Right cardiac atrium (tissue), 5 donors: ENCODE measurements around the gene VTCN1. TPM values are rescaled to one million over a fixed set of nuclear protein-coding genes. Genes with fewer than 3 reads are reported as not detected.

Source experiments
- ATAC-seq, 2 donors: fragments of 200-7000 bp; cut with Tn5 transposase; one replicate each; pipeline versions ENCODE4 v1.8.0 to v1.9.1; 2020; ENCODE audit warnings: moderate library complexity in 2 of 2, mild to moderate bottlenecking in 1 of 2
- DNase-seq, 3 donors: peaks; one replicate each; pipeline ENCODE4 v3.0.0-alpha.2; 2020
- H3K27ac ChIP-seq: one replicate; pipeline ENCODE4 v1.5.1; 2013; ENCODE audit warnings: mild to moderate bottlenecking, low read length, control low read depth, moderate library complexity
- H3K27me3 ChIP-seq: one replicate; pipeline ENCODE4 v1.6.1; 2013; ENCODE audit not compliant: control insufficient read depth, insufficient read depth
- H3K4me1 ChIP-seq: one replicate; pipeline ENCODE4 v1.6.1; 2013; ENCODE audit warnings: low read length; ENCODE audit not compliant: control insufficient read depth, insufficient read depth
- H3K4me3 ChIP-seq: one replicate; pipeline ENCODE4 v1.5.1; 2013; ENCODE audit warnings: low read length, control low read depth
- H3K9me3 ChIP-seq: one replicate; pipeline ENCODE4 v1.6.1; 2013; ENCODE audit warnings: low read length; ENCODE audit not compliant: control insufficient read depth
- WGBS: extraction: QIAGEN DNeasy Blood & Tissue Kit; methylation state at CpG from one replicate; pipeline ENCODE4 v1.1.7; 2013; 5-methylcytosine and 5-hydroxymethylcytosine counted together
- intact Hi-C, 4 donors: fragments of 100-400 bp; cut with DNase I; formaldehyde crosslinking; loops; one replicate each; pipeline versions ENCODE4 v1.11.0 to v1.14.0; 2022 to 2023
- polyA plus RNA-seq: library from polyadenylated mRNA; stranded (reverse); fragments of 200-250 nt; gene quantifications from one replicate; pipeline ENCODE4 v1.2.3, GENCODE V29; 2013
- total RNA-seq, 4 donors: library from RNA; stranded (reverse); fragmentation: NEBNext Ultra II Directional; extraction: Animal tissue kit (Norgen Biotek cat#: 25700); gene quantifications; one replicate each; pipeline ENCODE4 v1.2.1, GENCODE V29; 2021
- donor health status: healthy with polysubstance abuse.
- donor health status: DM: no; HTN: yes; CAD: no.
- donor health status: DM: no; HTN: no; CAD: no.
- donor health status: DM: no; HTN: yes; CAD: no; lungs with severe emphysema.
- donor health status: DM: yes; HTN: yes; CAD: no.

The VTCN1 gene
- total and polyA plus RNA-seq, 5 donors = 0.05 to 0.25 (median 0.11) TPM; not detected in 2

GRCh38 chr1:117143172-117143571, 67.6 kb downstream of the VTCN1 start:
- Histone ChIP-seq H3K9me3 (no peaks in the 10 kb centered on the region), H3K27me3 (no peaks in the 10 kb centered on the region), H3K4me3 (no peak overlapping the region), H3K27ac (no peak overlapping the region), H3K4me1 (peaks cover 2% of the 10 kb centered on the region)
- DNase-seq (no peak), ATAC-seq (no peak)
- intact Hi-C loops = no loop called here

- ATAC-seq = no peak
- no peak for DNase-seq
- no peaks in the 10 kb centered on the region for H3K9me3 ChIP-seq
- intact Hi-C loops = no loop called here
- no peak overlapping the region for H3K4me3 ChIP-seq
- H3K4me1 ChIP-seq = peaks cover 2% of the 10 kb centered on the region
- H3K27me3 ChIP-seq = no peaks in the 10 kb centered on the region
- no peak overlapping the region for H3K27ac ChIP-seq
- WGBS = 80% methylated on average over 2 of the region's 2 CpGs
These were observed 68.5 kb downstream of the VTCN1 start for GRCh38 chr1:117142200-117142599.

- intact Hi-C loops = no loop called here
- DNase-seq (no peak), ATAC-seq (no peak)
- Histone ChIP-seq H3K27ac (no peak overlapping the region), H3K4me3 (no peak overlapping the region), H3K4me1 (no peaks in the 10 kb centered on the region), H3K27me3 (no peaks in the 10 kb centered on the region), H3K9me3 (no peaks in the 10 kb centered on the region)
- WGBS = 90% methylated on average over 1 of the region's 1 CpG
These were observed 72.2 kb downstream of the VTCN1 start for GRCh38 chr1:117138561-117138960.

DNA sequence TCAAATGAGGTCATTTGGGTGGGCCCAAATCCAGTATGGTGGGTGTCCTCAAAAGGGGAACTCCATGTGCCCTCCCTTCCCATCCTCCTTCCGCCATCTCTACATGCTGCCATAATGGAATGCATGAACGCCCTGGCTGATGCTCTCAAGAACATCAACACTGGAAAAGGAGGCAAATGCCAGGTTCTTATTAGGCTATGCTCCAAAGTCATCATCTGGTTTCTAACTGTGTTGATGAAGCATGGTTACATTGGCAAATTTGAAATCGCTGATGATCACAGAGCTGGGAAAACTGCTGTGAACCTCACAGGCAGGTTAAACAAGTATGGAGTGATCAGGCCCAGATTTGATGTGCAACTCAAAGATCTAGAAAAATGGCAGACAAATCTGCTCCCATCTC, 72.6 kb downstream of the VTCN1 start:
- ATAC-seq (no peak), DNase-seq (no peak)
- no peaks in the 10 kb centered on the region for H3K9me3 ChIP-seq
- H3K4me1 ChIP-seq = no peaks in the 10 kb centered on the region
- no peaks in the 10 kb centered on the region for H3K27me3 ChIP-seq
- no peak overlapping the region for H3K4me3 ChIP-seq
- no peak overlapping the region for H3K27ac ChIP-seq
- intact Hi-C loops = no loop called here
- 95% methylated on average over 3 of the region's 3 CpGs for WGBS

- 82% methylated on average over 3 of the region's 3 CpGs for WGBS
- DNase-seq (no peak), ATAC-seq (no peak)
- no peak overlapping the region for H3K27ac ChIP-seq
- H3K4me3 ChIP-seq = no peak overlapping the region
- H3K4me1 ChIP-seq = no peaks in the 10 kb centered on the region
- intact Hi-C loops = no loop called here
- H3K27me3 ChIP-seq = no peaks in the 10 kb centered on the region
- no peaks in the 10 kb centered on the region for H3K9me3 ChIP-seq
These were observed 73.4 kb downstream of the VTCN1 start for GRCh38 chr1:117137281-117137855.

GRCh38 chr1:117136749-117137148, 74.0 kb downstream of the VTCN1 start:
- no peak overlapping the region for H3K4me3 ChIP-seq
- H3K9me3 ChIP-seq = no peaks in the 10 kb centered on the region
- no peaks in the 10 kb centered on the region for H3K4me1 ChIP-seq
- H3K27me3 ChIP-seq = no peaks in the 10 kb centered on the region
- intact Hi-C loops = no loop called here
- no peak overlapping the region for H3K27ac ChIP-seq
- ATAC-seq = no peak
- 61% methylated on average over 2 of the region's 2 CpGs for WGBS
- DNase-seq = no peak

DNA sequence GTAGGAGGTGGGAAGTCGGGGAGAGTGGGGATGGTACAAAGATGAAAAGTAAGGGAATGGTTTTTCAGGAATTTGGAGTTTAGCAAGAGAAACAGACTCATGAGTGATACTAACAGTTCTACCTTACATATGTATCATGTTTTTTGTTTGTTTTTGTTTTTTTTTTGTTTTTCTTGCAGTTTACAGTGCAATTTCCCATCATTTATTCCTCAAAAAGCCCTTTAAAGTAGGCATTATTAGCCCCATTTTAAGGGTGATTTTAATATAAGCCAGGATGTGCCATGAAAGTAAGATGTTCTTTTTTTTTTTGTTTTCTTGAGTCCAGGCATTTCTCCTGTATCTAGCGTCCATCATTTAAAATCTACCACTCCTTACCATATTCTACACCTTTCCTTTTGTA, 75.4 kb downstream of the VTCN1 start:
- 70% methylated on average over 2 of the region's 2 CpGs for WGBS
- H3K27me3 ChIP-seq = no peaks in the 10 kb centered on the region
- H3K9me3 ChIP-seq = no peaks in the 10 kb centered on the region
- no peak overlapping the region for H3K4me3 ChIP-seq
- no peak for ATAC-seq
- DNase-seq = no peak
- H3K27ac ChIP-seq = no peak overlapping the region
- H3K4me1 ChIP-seq = no peaks in the 10 kb centered on the region
- intact Hi-C loops = no loop called here

- Histone ChIP-seq H3K4me3 (no peak overlapping the region), H3K27ac (no peak overlapping the region), H3K4me1 (no peaks in the 10 kb centered on the region), H3K9me3 (no peaks in the 10 kb centered on the region), H3K27me3 (no peaks in the 10 kb centered on the region)
- no peak for ATAC-seq
- no peak for DNase-seq
- WGBS = 91% methylated on average over 4 of the region's 4 CpGs
- intact Hi-C loops = no loop called here
These were observed 80.2 kb downstream of the VTCN1 start for GRCh38 chr1:117130526-117130925.

- Histone ChIP-seq H3K9me3 (no peaks in the 10 kb centered on the region), H3K27ac (peak overlapping the region; percentile 64), H3K4me3 (peak overlapping the region; percentile 28), H3K27me3 (no peaks in the 10 kb centered on the region), H3K4me1 (no peaks in the 10 kb centered on the region)
- DNase-seq (no peak), ATAC-seq (peak; percentile 80 to 82)
- intact Hi-C loops = loop anchor here in 2 of 4 donors (10.0 kb wide), 2 partner anchors 54 to 236 kb away; partner anchors contain the start of gene MAN1A2 (in 1 of the 2)
- WGBS = 19% methylated on average over 5 of the region's 5 CpGs
These were observed 82.2 kb downstream of the VTCN1 start for GRCh38 chr1:117128323-117129079.

DNA sequence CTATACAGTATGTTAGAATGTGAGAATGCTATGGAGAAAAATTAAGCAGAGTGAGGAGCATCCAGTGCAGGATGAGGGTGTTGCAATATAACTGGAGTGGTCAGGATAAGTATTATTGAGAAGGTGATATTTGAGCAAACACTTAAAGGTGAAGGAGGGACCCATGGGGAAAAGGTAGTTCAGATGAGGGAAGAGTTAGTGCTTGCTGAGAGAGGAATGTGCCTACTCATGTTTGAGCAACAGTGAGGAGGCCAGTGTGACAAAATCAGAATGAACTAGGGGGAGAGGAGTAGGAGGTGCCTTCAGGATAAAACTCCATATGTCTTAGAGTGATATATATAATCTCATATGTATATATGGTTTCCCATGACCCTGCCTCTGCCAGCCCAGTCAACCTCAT, 82.9 kb downstream of the VTCN1 start:
- no peaks in the 10 kb centered on the region for H3K9me3 ChIP-seq
- H3K27me3 ChIP-seq = no peaks in the 10 kb centered on the region
- DNase-seq (no peak), ATAC-seq (peak in 1 of 2 donors; percentile 23)
- H3K27ac ChIP-seq = no peak overlapping the region
- no peaks in the 10 kb centered on the region for H3K4me1 ChIP-seq
- no peak overlapping the region for H3K4me3 ChIP-seq
- intact Hi-C loops = loop anchor here in 2 of 4 donors (10.0 kb wide), 2 partner anchors 53 to 237 kb away; partner anchors contain the start of gene MAN1A2 (in 1 of the 2)

DNA sequence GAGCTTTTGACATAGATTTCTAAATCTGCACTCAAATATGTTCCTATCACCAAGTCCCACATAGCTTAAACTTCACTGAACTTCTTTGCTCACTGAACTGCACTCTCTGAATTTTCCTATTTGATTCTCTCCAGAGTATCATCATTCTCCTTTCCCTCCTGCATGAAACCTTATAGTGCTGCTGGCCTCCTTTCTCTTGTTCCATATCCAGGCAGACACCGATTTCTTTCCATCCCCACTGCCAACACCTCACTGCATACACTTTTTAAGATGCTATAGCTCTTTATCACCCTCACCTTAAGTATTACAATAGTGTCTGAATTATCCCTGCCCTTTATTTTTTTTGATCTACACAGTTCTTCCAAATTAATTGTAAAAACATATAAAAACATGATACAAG, 86.1 kb downstream of the VTCN1 start:
- no peak for DNase-seq
- no peaks in the 10 kb centered on the region for H3K4me1 ChIP-seq
- no peak for ATAC-seq
- H3K4me3 ChIP-seq = no peak overlapping the region
- H3K9me3 ChIP-seq = no peaks in the 10 kb centered on the region
- intact Hi-C loops = loop anchor here in 3 of 4 donors (5.0 to 10.0 kb wide), 3 partner anchors 50 to 240 kb away; partner anchors contain the start of gene MAN1A2 (in 1 of the 3)
- H3K27ac ChIP-seq = no peak overlapping the region
- 66% methylated on average over 1 of the region's 1 CpG for WGBS
- no peaks in the 10 kb centered on the region for H3K27me3 ChIP-seq
